K562 (cell line): ENCODE results near the gene TTC19. TPM values are rescaled to one million over a fixed set of nuclear protein-coding genes. Genes with fewer than 3 reads are reported as not detected.

Experiments used
- ATAC-seq: fragments of 200-7000 bp; cut with Tn5 transposase; 3 replicates; pipeline ENCODE4 v1.9.1; 2020; ENCODE audit warnings: moderate library complexity
- BruUV-seq: library from RNA; stranded (reverse); fragments of 400-500 nt; replicated peaks from 2 replicates; lab custom pipeline; 2021; lab: Mats Ljungman, UMichigan
- CTCF ChIA-PET: fragments of 300-600 bp; formaldehyde crosslinking; extraction: SDS; loops from one replicate; lab custom pipeline; 2021; ENCODE audit warnings: low intra/inter-chr PET ratio; lab: Yijun Ruan, JAX
- POLR2A ChIA-PET: fragments of 300-600, 350-650 bp; sonication (Branson Sonifier 250); formaldehyde crosslinking; extraction: SDS; loops from one replicate; lab custom pipeline; 2021; ENCODE audit warnings: antibody characterized with exemption, inconsistent platforms; lab: Yijun Ruan, JAX
- DNase-seq, 4 experiments: peaks; one replicate each; pipeline versions ENCODE4 v3.0.0 to v3.0.0-alpha.2; 2011 to 2018; ENCODE audit warnings: low spot score in 3 of 4, mixed read lengths in 3 of 4; ENCODE audit errors: extremely low read depth in 1 of 4
- FAIRE-seq: peaks from 2 replicates; lab custom pipeline; 2011; peaks lifted over from hg19 to GRCh38; lab: Jason Lieb, UNC
- H2AFZ ChIP-seq: 2 replicates; pipeline ENCODE4 v1.6.0; 2011; ENCODE audit warnings: low read depth, low read length, control low read depth, inconsistent platforms
- H3K27ac ChIP-seq: fragments of 200-600 bp; 3 replicates; pipeline ENCODE4 v1.8.0; 2011; ENCODE audit warnings: low read depth, mild to moderate bottlenecking, control low read depth, inconsistent platforms, low read length, moderate library complexity, mixed read lengths; ENCODE audit errors: extremely low read depth
- H3K27me3 ChIP-seq, 2 experiments: fragments of 300-600 bp in 1 of 2; 2 replicates in 1 of 2; 3 replicates in 1 of 2; pipeline versions ENCODE4 v1.6.0 to v1.8.0; 2011; ENCODE audit warnings: inconsistent platforms in 2 of 2, low read length in 2 of 2, mild to moderate bottlenecking in 1 of 2, mixed read lengths in 1 of 2, moderate library complexity in 1 of 2; ENCODE audit not compliant: control insufficient read depth in 2 of 2, insufficient read depth in 2 of 2
- H3K36me3 ChIP-seq: fragments of 300-600 bp; 3 replicates; pipeline ENCODE4 v1.8.0; 2011; ENCODE audit warnings: mild to moderate bottlenecking, low read length, inconsistent platforms; ENCODE audit not compliant: control insufficient read depth, insufficient read depth
- H3K4me1 ChIP-seq, 2 experiments: fragments of 200-600 bp in 1 of 2; replicated peaks in 1 of 2; 2 replicates in 1 of 2; 3 replicates in 1 of 2; pipeline versions ENCODE4 v1.5.1 to v1.8.0; 2011; ENCODE audit warnings: inconsistent platforms in 2 of 2, low read length in 2 of 2, mild to moderate bottlenecking in 1 of 2, mixed read lengths in 1 of 2, moderate library complexity in 1 of 2; ENCODE audit not compliant: control insufficient read depth in 2 of 2, insufficient read depth in 2 of 2
- H3K4me2 ChIP-seq: 2 replicates; pipeline ENCODE4 v1.6.1; 2011; ENCODE audit warnings: low read length, control low read depth, inconsistent platforms, mixed read lengths; ENCODE audit not compliant: insufficient read depth
- H3K4me3 ChIP-seq: fragments of 200-600 bp; sonication (generic), shearing (Covaris generic); 2 replicates; pipeline ENCODE4 v1.5.1; 2016; ENCODE audit warnings: control low read depth, inconsistent platforms
- H3K79me2 ChIP-seq: fragments of 200-600 bp; 3 replicates; pipeline ENCODE4 v1.8.0; 2011; ENCODE audit warnings: low read length, inconsistent platforms; ENCODE audit not compliant: control insufficient read depth, insufficient read depth
- H3K9ac ChIP-seq, 2 experiments: 2 replicates each; pipeline versions ENCODE4 v1.6.0 to v1.6.1; 2011; ENCODE audit warnings: low read depth in 2 of 2, low read length in 2 of 2, control low read depth in 1 of 2, inconsistent platforms in 1 of 2, mild to moderate bottlenecking in 1 of 2, mixed read lengths in 1 of 2; ENCODE audit not compliant: insufficient read depth in 1 of 2
- H3K9me1 ChIP-seq: one replicate; pipeline ENCODE4 v1.6.0; 2011; ENCODE audit warnings: inconsistent platforms, mild to moderate bottlenecking, low read length, moderate library complexity; ENCODE audit not compliant: control insufficient read depth, insufficient read depth
- H3K9me3 ChIP-seq: replicated peaks from 2 replicates; pipeline ENCODE4 v1.5.1; 2011; ENCODE audit warnings: low read depth, low read length, inconsistent platforms; ENCODE audit not compliant: control insufficient read depth, insufficient read depth
- H4K20me1 ChIP-seq: replicated peaks from 2 replicates; pipeline ENCODE4 v1.6.1; 2011; ENCODE audit warnings: low read length, inconsistent platforms, mixed read lengths; ENCODE audit not compliant: control insufficient read depth, insufficient read depth
- EP400 ChIP-seq: fragments of 450-650 bp; IDR thresholded peaks from 2 replicates; pipeline ENCODE4 v1.6.1; 2017; ENCODE audit warnings: antibody characterized with exemption, mild to moderate bottlenecking, moderate library complexity
- GATA2 ChIP-seq: sonication (generic); formaldehyde crosslinking; IDR thresholded peaks from 2 replicates; pipeline ENCODE4 v1.4.0; 2020; ENCODE audit warnings: mild to moderate bottlenecking, missing genetic modification reagents
- NCOA4 ChIP-seq: fragments of 450-650 bp; IDR thresholded peaks from 2 replicates; pipeline ENCODE4 v1.6.1; 2018; ENCODE audit warnings: mild to moderate bottlenecking; ENCODE audit not compliant: partially characterized antibody
- NRF1 ChIP-seq, 2 experiments: fragments of 450-650 bp; IDR thresholded peaks in 1 of 2; conservative IDR thresholded peaks in 1 of 2; 2 replicates each; pipeline ENCODE4 v1.6.1; 2014; ENCODE audit warnings: mild to moderate bottlenecking in 2 of 2
- SMARCA5 ChIP-seq: fragments of 450-650 bp; IDR thresholded peaks from 2 replicates; pipeline ENCODE4 v1.6.1; 2016
- ZFX ChIP-seq: sonication (generic); formaldehyde crosslinking; IDR thresholded peaks from 2 replicates; pipeline ENCODE4 v1.8.0; 2022; ENCODE audit warnings: mild to moderate bottlenecking, missing genetic modification reagents, moderate library complexity
- ZNF263 ChIP-seq: sonication (generic); formaldehyde crosslinking; IDR thresholded peaks from 2 replicates; pipeline ENCODE4 v1.8.0; 2022; ENCODE audit warnings: mild to moderate bottlenecking, missing genetic modification reagents, borderline replicate concordance
- WGBS: fragments of 100-300 bp; shearing (Covaris generic); methylation state at CpG from one replicate; pipeline ENCODE4 v1.1.6; 2016; ENCODE audit warnings: low coverage, mixed read lengths; ENCODE audit not compliant: insufficient coverage; ENCODE audit errors: missing lambda C conversion rate; 5-methylcytosine and 5-hydroxymethylcytosine counted together
- in situ Hi-C: fragments of 300-500 bp; cut with MboI; formaldehyde crosslinking; loops from 4 replicates; pipeline ENCODE4 v1.15.0; 2018; ENCODE audit warnings: inconsistent platforms, mixed read lengths
- intact Hi-C: fragments of 100-400 bp; cut with micrococcal nuclease; formaldehyde crosslinking; loops from 2 replicates; pipeline ENCODE4 v1.14.2; 2022
- polyA plus RNA-seq, 8 experiments: library from polyadenylated mRNA; depleted of rRNA in 4 of 8; stranded (reverse) in 5 of 8; unstranded in 3 of 8; fragments of >200 nt; fragmentation: Nextera tagmentation in 2 of 8; fragmentation: Illumina TruSeq in 1 of 8; extraction: Ambion mirVana in 2 of 8; extraction: Trizol in 1 of 8; gene quantifications; 2 replicates each; pipeline versions ENCODE4 v1.2.1 to v1.2.3, GENCODE V29; 2011 to 2014; ENCODE audit warnings: inconsistent platforms in 1 of 8, missing spikeins in 1 of 8
- total RNA-seq, 7 experiments: library from RNA; depleted of rRNA in 6 of 7; stranded (reverse); fragments of >200 nt in 6 of 7; fragmentation: Illumina TruSeq in 2 of 7; extraction: Trizol in 2 of 7; gene quantifications; 2 replicates each; pipeline versions ENCODE4 v1.2.1 to v1.2.3, GENCODE V29; 2011 to 2021; ENCODE audit warnings: low replicate concordance in 1 of 7
- TF ChIP-seq, protein P1 (sequence below): fragments of 450-650 bp; IDR thresholded peaks from 2 replicates; pipeline ENCODE4 v1.6.1; 2017; ENCODE audit warnings: antibody characterized with exemption

The TTC19 gene
- total and polyA plus RNA-seq, 9 of the 15 experiments (the other 6 are each of a cell fraction or from before 2014, with no cell fraction given): 8.1 to 60.8 (median 25.3) TPM

DNA sequence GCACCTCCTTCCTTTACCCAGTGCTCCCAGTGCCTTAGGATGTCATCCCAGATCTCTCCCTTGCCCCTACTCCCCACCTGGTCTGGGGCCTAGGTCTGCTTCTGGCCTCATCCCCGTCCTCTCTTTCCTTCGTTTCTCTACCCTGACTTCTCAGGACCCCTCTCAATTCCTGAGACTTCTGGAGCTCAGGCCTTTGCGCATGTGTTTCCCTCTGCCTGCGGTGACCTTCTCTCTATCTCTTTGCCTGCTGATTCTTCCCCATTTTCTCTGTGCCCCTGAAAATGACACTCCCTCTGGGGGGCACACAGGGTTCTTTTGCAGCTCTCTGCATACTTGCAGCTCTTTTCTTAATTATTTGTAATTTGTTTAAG lies 41.2 kb upstream of the TTC19 start:
- Histone ChIP-seq H3K9me3 (no peaks in the 10 kb centered on the region), H3K4me1 (peaks cover 28 to 37% of the 10 kb centered on the region in 2 experiments), H4K20me1 (no peaks in the 10 kb centered on the region), H3K27ac (peak overlapping the region; percentile 89), H2AFZ (no peak overlapping the region), H3K36me3 (no peaks in the 10 kb centered on the region; the same call in 2 of the 3 replicates), H3K4me3 (no peak overlapping the region), H3K79me2 (peaks cover 53% of the 10 kb centered on the region), H3K4me2 (peak overlapping the region; percentile 52), H3K27me3 (no peaks in the 10 kb centered on the region), H3K9ac (peak overlapping the region; percentile 4 to 42; a peak in 3 of 4 replicates), H3K9me1 (no peaks in the 10 kb centered on the region)
- in situ Hi-C loops (loop anchor here (25.0 kb wide), 1 partner anchor 696 kb away; the partner anchor contains the start of gene PMP22), intact Hi-C loops (no loop called here)
- WGBS: 15% methylated on average over 2 of the region's 4 CpGs
- no TSS peak for BruUV-seq
- CTCF ChIA-PET: no interaction called here
- DNase-seq: no peak
- FAIRE-seq: no peak
- peak; percentile 14 for ATAC-seq
- peak; percentile 49 for TF ChIP-seq ZFX (CRISPR knock-in tag)
- TF ChIP-seq ZNF263 (CRISPR knock-in tag): peak; percentile 55; the same call in 1 of the 2 replicates
- TF ChIP-seq GATA2 (CRISPR knock-in tag): no peak
- peak; percentile 63 to 70 for TF ChIP-seq NRF1 (conservative IDR thresholded peaks at IDR 0.05 in 1 of 2, IDR thresholded peaks at IDR 0.05 in 1 of 2)
- TF ChIP-seq EP400: 0 out of 2 replicates have a peak, but pooled peaks have one; percentile 2
- TF ChIP-seq, protein P1, sequence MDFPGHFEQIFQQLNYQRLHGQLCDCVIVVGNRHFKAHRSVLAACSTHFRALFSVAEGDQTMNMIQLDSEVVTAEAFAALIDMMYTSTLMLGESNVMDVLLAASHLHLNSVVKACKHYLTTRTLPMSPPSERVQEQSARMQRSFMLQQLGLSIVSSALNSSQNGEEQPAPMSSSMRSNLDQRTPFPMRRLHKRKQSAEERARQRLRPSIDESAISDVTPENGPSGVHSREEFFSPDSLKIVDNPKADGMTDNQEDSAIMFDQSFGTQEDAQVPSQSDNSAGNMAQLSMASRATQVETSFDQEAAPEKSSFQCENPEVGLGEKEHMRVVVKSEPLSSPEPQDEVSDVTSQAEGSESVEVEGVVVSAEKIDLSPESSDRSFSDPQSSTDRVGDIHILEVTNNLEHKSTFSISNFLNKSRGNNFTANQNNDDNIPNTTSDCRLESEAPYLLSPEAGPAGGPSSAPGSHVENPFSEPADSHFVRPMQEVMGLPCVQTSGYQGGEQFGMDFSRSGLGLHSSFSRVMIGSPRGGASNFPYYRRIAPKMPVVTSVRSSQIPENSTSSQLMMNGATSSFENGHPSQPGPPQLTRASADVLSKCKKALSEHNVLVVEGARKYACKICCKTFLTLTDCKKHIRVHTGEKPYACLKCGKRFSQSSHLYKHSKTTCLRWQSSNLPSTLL: 0 out of 2 replicates have a peak, but pooled peaks have one; percentile 14
- peak; percentile 21; the same call in 1 of the 2 replicates for TF ChIP-seq SMARCA5
- TF ChIP-seq NCOA4: no peak
- POLR2A ChIA-PET: interaction anchor here (0.9 to 1.3 kb wide), 6 partner anchors 9 to 16 kb away, joined by 3 to 8 read pairs (median 4); partner anchors contain the start of gene ADORA2B
